HL-60 (cell line): ENCODE results near the gene EPHA1.

Source experiments
- GABPA ChIP-seq: IDR thresholded peaks from 2 replicates; pipeline ENCODE4 v1.6.1; 2012; ENCODE audit warnings: low read depth
- POLR2AphosphoS5 ChIP-seq: IDR thresholded peaks from 2 replicates; pipeline ENCODE4 v1.6.1; 2012; ENCODE audit warnings: low read depth
- REST ChIP-seq: IDR thresholded peaks from 2 replicates; pipeline ENCODE4 v1.6.1; 2012; ENCODE audit warnings: low read depth; ENCODE audit not compliant: insufficient replicate concordance
- TF ChIP-seq, protein P1 (sequence below): IDR thresholded peaks from one replicate; pipeline ENCODE4 v1.5.1; 2011; ENCODE audit warnings: low read length, control low read depth, inconsistent platforms; ENCODE audit not compliant: insufficient read depth

DNA sequence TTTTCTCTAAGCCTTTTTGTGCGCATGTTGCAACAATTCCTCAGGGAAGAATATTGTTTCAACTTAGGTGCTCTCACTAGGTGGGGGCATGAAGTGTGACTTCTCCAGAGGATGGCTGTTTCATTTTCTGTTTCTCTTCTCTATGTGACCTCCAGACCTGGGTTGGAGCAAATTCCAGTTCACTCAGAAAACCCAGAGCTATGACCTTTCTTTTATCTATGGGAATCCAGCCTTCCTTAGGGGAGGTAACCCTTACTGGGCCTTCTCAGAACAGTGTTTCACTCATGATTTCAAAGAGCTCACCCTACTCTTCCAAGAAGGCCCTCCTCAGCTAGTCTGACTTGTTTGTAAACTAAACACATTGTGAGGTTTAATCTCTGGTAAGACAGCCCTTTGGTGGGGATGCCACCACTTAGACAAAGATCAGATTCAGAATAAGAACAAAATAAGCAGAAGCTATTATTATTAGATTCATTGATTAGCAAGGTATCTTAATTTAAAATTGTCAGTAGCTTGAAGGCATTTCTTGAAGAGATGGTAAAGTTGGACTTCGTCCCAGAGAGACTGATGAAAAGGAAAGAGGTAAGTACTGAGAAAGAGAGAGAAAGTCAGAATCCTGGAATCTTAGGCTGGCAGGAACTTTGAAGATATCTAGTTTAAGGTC, 18.0 kb upstream of the EPHA1 start:
- TF ChIP-seq, protein P1, sequence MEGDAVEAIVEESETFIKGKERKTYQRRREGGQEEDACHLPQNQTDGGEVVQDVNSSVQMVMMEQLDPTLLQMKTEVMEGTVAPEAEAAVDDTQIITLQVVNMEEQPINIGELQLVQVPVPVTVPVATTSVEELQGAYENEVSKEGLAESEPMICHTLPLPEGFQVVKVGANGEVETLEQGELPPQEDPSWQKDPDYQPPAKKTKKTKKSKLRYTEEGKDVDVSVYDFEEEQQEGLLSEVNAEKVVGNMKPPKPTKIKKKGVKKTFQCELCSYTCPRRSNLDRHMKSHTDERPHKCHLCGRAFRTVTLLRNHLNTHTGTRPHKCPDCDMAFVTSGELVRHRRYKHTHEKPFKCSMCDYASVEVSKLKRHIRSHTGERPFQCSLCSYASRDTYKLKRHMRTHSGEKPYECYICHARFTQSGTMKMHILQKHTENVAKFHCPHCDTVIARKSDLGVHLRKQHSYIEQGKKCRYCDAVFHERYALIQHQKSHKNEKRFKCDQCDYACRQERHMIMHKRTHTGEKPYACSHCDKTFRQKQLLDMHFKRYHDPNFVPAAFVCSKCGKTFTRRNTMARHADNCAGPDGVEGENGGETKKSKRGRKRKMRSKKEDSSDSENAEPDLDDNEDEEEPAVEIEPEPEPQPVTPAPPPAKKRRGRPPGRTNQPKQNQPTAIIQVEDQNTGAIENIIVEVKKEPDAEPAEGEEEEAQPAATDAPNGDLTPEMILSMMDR = no peak
- no peak for TF ChIP-seq GABPA
- no peak for TF ChIP-seq POLR2AphosphoS5
- TF ChIP-seq REST = no peak
